ENCODE measurements around the gene CDK6. TPM values are rescaled to one million over a fixed set of nuclear protein-coding genes. Genes with fewer than 3 reads are reported as not detected.

CDK6 gene
- total and polyA plus RNA-seq, 2 of the 8 experiments (the other 6 are each of a cell fraction or from before 2014, with no cell fraction given), result 5.9 to 18.9 TPM

DNA sequence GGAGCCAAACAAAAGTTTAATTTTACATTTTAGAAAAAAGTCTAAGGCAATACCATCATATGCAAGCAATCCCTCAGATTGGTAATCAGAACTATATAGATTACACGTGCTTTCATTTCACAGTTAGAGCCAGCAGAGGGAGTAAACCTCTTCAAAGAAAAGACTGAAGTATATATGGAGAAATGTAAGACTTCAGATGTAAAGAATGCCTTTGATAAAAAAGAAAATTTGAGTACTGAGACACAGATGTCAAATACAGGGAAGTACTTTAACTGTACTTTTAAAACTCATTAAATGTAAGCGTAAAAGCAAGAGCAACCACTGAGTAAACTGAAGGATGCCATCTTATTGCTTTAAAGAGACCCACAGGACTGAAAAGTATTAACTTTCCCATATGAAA lies 144.8 kb downstream of the CDK6 start (continued):
- TF ChIP-seq, protein P1, sequence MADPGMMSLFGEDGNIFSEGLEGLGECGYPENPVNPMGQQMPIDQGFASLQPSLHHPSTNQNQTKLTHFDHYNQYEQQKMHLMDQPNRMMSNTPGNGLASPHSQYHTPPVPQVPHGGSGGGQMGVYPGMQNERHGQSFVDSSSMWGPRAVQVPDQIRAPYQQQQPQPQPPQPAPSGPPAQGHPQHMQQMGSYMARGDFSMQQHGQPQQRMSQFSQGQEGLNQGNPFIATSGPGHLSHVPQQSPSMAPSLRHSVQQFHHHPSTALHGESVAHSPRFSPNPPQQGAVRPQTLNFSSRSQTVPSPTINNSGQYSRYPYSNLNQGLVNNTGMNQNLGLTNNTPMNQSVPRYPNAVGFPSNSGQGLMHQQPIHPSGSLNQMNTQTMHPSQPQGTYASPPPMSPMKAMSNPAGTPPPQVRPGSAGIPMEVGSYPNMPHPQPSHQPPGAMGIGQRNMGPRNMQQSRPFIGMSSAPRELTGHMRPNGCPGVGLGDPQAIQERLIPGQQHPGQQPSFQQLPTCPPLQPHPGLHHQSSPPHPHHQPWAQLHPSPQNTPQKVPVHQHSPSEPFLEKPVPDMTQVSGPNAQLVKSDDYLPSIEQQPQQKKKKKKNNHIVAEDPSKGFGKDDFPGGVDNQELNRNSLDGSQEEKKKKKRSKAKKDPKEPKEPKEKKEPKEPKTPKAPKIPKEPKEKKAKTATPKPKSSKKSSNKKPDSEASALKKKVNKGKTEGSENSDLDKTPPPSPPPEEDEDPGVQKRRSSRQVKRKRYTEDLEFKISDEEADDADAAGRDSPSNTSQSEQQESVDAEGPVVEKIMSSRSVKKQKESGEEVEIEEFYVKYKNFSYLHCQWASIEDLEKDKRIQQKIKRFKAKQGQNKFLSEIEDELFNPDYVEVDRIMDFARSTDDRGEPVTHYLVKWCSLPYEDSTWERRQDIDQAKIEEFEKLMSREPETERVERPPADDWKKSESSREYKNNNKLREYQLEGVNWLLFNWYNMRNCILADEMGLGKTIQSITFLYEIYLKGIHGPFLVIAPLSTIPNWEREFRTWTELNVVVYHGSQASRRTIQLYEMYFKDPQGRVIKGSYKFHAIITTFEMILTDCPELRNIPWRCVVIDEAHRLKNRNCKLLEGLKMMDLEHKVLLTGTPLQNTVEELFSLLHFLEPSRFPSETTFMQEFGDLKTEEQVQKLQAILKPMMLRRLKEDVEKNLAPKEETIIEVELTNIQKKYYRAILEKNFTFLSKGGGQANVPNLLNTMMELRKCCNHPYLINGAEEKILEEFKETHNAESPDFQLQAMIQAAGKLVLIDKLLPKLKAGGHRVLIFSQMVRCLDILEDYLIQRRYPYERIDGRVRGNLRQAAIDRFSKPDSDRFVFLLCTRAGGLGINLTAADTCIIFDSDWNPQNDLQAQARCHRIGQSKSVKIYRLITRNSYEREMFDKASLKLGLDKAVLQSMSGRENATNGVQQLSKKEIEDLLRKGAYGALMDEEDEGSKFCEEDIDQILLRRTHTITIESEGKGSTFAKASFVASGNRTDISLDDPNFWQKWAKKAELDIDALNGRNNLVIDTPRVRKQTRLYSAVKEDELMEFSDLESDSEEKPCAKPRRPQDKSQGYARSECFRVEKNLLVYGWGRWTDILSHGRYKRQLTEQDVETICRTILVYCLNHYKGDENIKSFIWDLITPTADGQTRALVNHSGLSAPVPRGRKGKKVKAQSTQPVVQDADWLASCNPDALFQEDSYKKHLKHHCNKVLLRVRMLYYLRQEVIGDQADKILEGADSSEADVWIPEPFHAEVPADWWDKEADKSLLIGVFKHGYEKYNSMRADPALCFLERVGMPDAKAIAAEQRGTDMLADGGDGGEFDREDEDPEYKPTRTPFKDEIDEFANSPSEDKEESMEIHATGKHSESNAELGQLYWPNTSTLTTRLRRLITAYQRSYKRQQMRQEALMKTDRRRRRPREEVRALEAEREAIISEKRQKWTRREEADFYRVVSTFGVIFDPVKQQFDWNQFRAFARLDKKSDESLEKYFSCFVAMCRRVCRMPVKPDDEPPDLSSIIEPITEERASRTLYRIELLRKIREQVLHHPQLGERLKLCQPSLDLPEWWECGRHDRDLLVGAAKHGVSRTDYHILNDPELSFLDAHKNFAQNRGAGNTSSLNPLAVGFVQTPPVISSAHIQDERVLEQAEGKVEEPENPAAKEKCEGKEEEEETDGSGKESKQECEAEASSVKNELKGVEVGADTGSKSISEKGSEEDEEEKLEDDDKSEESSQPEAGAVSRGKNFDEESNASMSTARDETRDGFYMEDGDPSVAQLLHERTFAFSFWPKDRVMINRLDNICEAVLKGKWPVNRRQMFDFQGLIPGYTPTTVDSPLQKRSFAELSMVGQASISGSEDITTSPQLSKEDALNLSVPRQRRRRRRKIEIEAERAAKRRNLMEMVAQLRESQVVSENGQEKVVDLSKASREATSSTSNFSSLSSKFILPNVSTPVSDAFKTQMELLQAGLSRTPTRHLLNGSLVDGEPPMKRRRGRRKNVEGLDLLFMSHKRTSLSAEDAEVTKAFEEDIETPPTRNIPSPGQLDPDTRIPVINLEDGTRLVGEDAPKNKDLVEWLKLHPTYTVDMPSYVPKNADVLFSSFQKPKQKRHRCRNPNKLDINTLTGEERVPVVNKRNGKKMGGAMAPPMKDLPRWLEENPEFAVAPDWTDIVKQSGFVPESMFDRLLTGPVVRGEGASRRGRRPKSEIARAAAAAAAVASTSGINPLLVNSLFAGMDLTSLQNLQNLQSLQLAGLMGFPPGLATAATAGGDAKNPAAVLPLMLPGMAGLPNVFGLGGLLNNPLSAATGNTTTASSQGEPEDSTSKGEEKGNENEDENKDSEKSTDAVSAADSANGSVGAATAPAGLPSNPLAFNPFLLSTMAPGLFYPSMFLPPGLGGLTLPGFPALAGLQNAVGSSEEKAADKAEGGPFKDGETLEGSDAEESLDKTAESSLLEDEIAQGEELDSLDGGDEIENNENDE (IDR thresholded peaks at IDR 0.05; ENCODE audit: insufficient replicate concordance, low read length), result peak; percentile 54
- TF ChIP-seq SIN3A (conservative IDR thresholded peaks at IDR 0.05 in 1 of 2, IDR thresholded peaks at IDR 0.05 in 1 of 2; ENCODE audit: low read depth in 1 of 2, low read length in 2 of 2) (0 out of 4 replicates have a peak, but pooled peaks of 1 of the 2 experiments have one; percentile 38), RAD21 (IDR thresholded peaks at IDR 0.05 in 1 of 2, conservative IDR thresholded peaks at IDR 0.05 in 1 of 2; ENCODE audit: low read depth in 2 of 2, low read length in 2 of 2) (peak; percentile 70 to 71), ASH2L (IDR thresholded peaks at IDR 0.05; ENCODE audit: low read length) (no peak)
- TF ChIP-seq, protein P2, sequence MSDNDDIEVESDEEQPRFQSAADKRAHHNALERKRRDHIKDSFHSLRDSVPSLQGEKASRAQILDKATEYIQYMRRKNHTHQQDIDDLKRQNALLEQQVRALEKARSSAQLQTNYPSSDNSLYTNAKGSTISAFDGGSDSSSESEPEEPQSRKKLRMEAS (IDR thresholded peaks at IDR 0.05), result peak; percentile 27; the same call in 1 of the 2 replicates

Measured in H1 (cell line).